Stimulated activated memory B cell treated with anti-CD40 and anti-IgM and Interleukin-4, amounts not matched to agents 10 μg/mL and 1 μg/mL and 100 μg/mL, for 72 hours (primary cell): ENCODE data around the gene OR14A16.

Experiments
- ATAC-seq: fragments of 150-1000 bp; cut with Tn5 transposase; 2 replicates; pipeline ENCODE4 v1.10.0; 2021
- H3K27ac Mint-ChIP-seq: one replicate; pipeline ENCODE4 v1.8.0; 2022; ENCODE audit warnings: mild to moderate bottlenecking, mixed read lengths
- H3K27me3 Mint-ChIP-seq: one replicate; pipeline ENCODE4 v1.8.0; 2022; ENCODE audit warnings: mixed read lengths
- H3K36me3 Mint-ChIP-seq: one replicate; pipeline ENCODE4 v1.8.0; 2022; ENCODE audit warnings: mixed read lengths
- H3K4me1 Mint-ChIP-seq: one replicate; pipeline ENCODE4 v1.8.0; 2022; ENCODE audit warnings: mixed read lengths
- H3K4me3 Mint-ChIP-seq: one replicate; pipeline ENCODE4 v1.8.0; 2022; ENCODE audit warnings: mild to moderate bottlenecking, moderate library complexity, mixed read lengths
- H3K9me3 Mint-ChIP-seq: one replicate; pipeline ENCODE4 v1.8.0; 2022; ENCODE audit warnings: mixed read lengths

OR14A16 gene, protein sequence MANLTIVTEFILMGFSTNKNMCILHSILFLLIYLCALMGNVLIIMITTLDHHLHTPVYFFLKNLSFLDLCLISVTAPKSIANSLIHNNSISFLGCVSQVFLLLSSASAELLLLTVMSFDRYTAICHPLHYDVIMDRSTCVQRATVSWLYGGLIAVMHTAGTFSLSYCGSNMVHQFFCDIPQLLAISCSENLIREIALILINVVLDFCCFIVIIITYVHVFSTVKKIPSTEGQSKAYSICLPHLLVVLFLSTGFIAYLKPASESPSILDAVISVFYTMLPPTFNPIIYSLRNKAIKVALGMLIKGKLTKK

DNA sequence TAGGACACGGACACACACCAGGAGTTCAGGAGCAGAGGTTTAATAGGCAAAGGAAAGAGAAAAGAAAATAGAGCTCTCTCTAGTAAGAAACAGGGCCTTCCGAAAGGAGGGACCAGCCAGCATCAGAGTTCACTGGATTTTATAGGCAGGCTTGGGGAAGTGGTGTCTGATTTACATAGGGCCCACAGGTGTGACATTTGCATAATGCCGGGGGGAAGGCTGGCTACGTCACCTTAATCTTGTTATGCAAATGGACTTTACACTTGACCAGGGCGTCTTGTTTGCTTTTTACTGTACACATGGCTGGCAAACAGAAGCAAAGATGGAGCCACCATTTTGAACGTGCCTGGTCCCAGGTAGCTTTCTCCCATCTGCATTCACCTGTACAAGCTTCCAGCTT is at the start of gene OR14A16:
Gene OR14A16 (minus strand): TSS at position 97 of the 400 bp plus-strand sequence. CDS start 8,390 bp downstream, outside the sequence.
- no peaks in the 10 kb centered on the region for H3K36me3 Mint-ChIP-seq
- no peaks in the 10 kb centered on the region for H3K27me3 Mint-ChIP-seq
- no peak within 1 kb of the TSS for H3K27ac Mint-ChIP-seq
- H3K9me3 Mint-ChIP-seq, result peaks cover 2% of the 10 kb centered on the region
- no peak within 1 kb of the TSS for H3K4me3 Mint-ChIP-seq
- peaks cover 6% of the 10 kb centered on the region for H3K4me1 Mint-ChIP-seq
- ATAC-seq, result no peak

DNA sequence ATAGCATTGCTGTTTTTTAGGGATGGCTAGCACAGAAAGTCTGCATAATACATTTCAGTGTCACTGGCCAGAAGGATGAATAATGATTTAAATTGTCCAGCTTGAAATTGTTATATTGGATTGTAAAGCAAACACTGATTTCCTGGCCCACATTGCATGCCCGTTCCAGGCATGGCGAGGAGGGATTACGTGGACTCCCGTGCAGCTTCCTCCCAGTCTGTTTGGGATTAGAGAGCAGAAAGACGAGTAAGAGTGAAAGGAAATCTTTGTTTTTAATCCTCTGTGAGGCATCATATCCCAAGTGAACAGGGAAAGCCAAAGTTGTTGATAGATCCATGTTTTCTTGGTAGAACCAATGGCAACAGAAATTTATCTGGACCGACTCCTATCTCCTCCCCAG is 41.5 kb upstream of the OR14A16 start:
- no peak overlapping the region for H3K27ac Mint-ChIP-seq

DNA sequence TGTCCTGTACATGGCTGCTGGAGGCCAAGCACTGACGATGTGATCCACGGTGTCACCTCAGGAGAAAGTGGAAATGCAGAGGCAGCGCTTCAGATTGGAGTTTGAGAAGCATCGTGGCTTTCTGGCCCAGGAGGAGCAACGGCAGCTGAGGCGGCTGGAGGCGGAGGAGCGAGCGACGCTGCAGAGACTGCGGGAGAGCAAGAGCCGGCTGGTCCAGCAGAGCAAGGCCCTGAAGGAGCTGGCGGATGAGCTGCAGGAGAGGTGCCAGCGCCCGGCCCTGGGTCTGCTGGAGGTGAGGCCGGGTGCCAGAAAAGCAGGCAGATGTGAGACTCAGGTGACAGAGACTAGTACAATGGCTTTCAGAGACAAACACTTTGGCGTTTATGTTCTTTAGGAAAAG is 40.7 kb upstream of the OR14A16 start:
- H3K4me1 Mint-ChIP-seq, result no peaks in the 10 kb centered on the region
- no peak overlapping the region for H3K4me3 Mint-ChIP-seq
- ATAC-seq, result no peak

More for the DNA sequence above, 41.5 kb upstream of the OR14A16 start:
- peaks cover 10% of the 10 kb centered on the region for H3K27me3 Mint-ChIP-seq
- no peak for ATAC-seq
- no peaks in the 10 kb centered on the region for H3K4me1 Mint-ChIP-seq
- H3K36me3 Mint-ChIP-seq, result no peaks in the 10 kb centered on the region
- H3K4me3 Mint-ChIP-seq, result no peak overlapping the region
- peaks cover 4% of the 10 kb centered on the region for H3K9me3 Mint-ChIP-seq

DNA sequence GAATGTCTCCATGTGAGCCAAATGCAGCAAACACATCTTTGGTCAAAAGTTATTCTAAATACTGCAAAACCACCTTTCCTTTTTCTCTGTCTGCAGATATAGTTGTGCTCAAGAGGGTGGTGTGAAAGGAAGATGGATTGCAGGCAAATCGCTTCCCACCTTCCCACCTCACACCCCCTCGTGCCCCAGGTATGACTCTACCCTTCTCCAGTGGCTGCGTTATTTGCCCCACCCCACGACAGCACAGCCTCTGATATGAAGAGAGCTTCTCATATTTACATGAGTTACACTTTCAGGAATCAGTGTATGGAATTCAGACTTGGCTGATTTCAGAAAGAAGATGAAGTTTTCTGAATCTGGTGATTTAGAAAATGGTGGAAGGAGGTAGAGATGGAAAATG is 38.8 kb upstream of the OR14A16 start:
- Mint-ChIP-seq H3K36me3 (no peaks in the 10 kb centered on the region), H3K4me1 (peaks cover 6% of the 10 kb centered on the region), H3K9me3 (no peaks in the 10 kb centered on the region), H3K27ac (no peak overlapping the region), H3K27me3 (peaks cover 25% of the 10 kb centered on the region), H3K4me3 (no peak overlapping the region)
- no peak for ATAC-seq

More for the DNA sequence above, 40.7 kb upstream of the OR14A16 start:
- H3K27ac Mint-ChIP-seq, result no peak overlapping the region
- H3K36me3 Mint-ChIP-seq, result no peaks in the 10 kb centered on the region
- H3K27me3 Mint-ChIP-seq, result peaks cover 18% of the 10 kb centered on the region
- H3K9me3 Mint-ChIP-seq, result peaks cover 2% of the 10 kb centered on the region

DNA sequence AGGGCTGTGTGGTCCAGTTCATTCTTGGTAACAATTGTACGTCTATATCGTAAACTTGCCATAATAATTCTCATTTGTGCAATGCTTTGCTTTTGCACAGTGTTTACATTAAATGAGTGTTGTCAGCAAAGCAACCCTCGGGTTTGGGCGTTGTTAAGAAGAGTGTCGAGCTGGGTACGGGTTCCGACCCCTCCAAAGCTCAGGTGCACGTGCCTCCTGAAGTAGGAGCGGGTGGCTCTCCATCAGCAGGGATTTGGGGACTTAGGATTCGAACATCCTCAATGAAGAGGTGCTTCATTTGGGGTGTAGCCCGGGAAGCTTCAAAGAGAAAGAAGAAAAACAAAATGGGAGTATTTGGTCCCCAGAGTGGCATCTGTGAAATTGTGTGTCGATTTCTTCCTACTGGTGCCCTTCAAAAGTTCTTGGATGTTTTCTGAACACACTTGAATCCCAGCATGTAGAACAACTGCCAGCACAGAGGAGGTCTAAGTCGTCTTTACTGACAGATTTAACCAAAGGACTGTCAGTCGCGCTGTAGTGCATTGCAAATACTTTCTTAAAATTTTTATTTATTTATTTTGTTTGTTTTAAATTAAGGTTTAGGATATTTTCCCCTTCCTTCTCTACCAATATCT is 34.2 kb upstream of the OR14A16 start:
- no peak for ATAC-seq
- H3K36me3 Mint-ChIP-seq, result no peaks in the 10 kb centered on the region
- H3K27me3 Mint-ChIP-seq, result peaks cover 52% of the 10 kb centered on the region
- H3K4me3 Mint-ChIP-seq, result peak overlapping the region; percentile 66
- peaks cover 13% of the 10 kb centered on the region for H3K4me1 Mint-ChIP-seq
- H3K9me3 Mint-ChIP-seq, result peaks cover 3% of the 10 kb centered on the region
- H3K27ac Mint-ChIP-seq, result no peak overlapping the region

DNA sequence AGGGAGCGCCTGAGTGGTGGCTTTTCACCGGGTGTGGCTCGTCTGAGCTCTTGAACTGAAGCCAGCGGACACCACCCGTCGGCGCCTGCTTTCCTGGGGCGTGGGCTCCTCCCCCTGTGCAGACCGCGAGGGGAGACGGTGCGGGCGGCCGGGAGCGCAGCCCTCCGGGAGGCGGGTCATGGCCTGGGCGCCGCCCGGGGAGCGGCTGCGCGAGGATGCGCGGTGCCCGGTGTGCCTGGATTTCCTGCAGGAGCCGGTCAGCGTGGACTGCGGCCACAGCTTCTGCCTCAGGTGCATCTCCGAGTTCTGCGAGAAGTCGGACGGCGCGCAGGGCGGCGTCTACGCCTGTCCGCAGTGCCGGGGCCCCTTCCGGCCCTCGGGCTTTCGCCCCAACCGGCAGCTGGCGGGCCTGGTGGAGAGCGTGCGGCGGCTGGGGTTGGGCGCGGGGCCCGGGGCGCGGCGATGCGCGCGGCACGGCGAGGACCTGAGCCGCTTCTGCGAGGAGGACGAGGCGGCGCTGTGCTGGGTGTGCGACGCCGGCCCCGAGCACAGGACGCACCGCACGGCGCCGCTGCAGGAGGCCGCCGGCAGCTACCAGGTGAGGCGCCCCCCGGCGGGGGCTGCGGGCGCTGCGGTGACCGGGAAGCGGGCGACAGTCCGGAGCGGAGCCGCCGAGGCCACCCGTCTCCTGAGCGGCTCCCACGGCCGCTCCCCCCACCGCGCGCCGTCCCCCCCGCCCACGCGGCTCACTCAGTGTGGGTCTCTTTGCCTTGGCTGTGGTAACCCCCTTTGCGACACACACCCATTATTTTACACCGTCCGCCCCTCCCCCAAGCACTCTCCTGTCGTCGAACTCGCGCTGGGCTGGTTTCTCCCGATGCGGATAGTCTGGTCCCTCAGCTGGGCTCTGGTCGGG is 33.4 kb upstream of the OR14A16 start, which contains the start of gene TRIM58:
Gene TRIM58 (plus strand): TSS at position 119 of the 916 bp plus-strand sequence. CDS start 60 bp downstream, at position 179.
- ATAC-seq, result peak; percentile 56
- peak within 1 kb of the TSS; percentile 73 for H3K4me3 Mint-ChIP-seq
- no peak within 1 kb of the TSS for H3K27ac Mint-ChIP-seq
- H3K4me1 Mint-ChIP-seq, result peaks cover 13% of the 10 kb centered on the region
- peaks cover 6% of the 10 kb centered on the region for H3K9me3 Mint-ChIP-seq
- H3K36me3 Mint-ChIP-seq, result no peaks in the 10 kb centered on the region
- peaks cover 52% of the 10 kb centered on the region for H3K27me3 Mint-ChIP-seq

DNA sequence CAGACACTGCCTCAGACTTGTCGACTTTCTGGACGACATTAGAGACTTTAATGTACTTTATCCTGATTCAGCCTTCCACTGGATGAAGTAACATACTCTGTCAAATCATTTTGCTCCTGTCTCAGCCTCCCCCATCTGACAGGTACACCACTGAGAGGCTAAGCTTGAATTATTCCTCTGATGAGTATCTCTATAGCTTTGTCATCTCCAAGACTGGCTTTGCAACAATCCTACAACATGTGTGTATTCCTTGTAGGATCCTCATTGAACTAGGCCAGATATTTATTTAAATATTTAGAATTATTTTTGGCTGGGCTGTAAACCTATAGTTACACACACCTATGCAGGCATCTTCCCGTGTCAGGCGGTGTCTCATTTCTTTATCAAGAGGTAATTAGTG is 32.0 kb upstream of the OR14A16 start:
- Mint-ChIP-seq H3K9me3 (peaks cover 6% of the 10 kb centered on the region), H3K4me1 (peaks cover 13% of the 10 kb centered on the region), H3K36me3 (no peaks in the 10 kb centered on the region), H3K4me3 (no peak overlapping the region), H3K27ac (no peak overlapping the region), H3K27me3 (peaks cover 47% of the 10 kb centered on the region)
- ATAC-seq, result no peak

DNA sequence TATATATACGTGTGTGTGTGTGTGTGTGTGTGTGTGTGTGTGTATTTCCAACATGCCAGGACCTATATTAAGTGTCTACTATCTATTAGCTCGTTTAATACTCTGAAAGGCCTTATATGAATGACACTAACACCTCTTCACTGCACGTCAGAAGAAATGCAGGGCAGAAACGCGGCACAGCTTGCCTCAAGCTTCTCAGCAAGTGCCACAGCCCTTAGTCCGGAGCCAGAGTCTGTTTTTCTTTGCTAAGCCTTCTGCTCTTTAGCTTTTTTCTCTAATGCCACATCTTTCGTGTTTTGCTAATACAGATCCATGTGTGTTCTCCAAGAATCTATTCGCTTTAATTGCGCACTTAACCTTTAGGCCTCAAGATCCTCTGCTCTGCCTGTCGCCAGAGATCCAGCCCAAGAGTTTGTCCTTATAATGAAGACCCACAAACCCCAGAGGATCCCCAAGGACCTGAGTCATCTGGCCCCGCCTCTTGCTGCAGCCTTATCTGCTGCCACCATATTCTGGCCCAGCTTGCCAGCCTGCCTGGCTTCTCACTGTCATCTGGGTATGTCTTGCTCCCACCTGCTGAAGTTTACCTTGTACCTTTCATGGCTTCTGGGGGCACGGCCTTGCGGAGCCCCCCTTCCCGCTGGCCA is 31.1 kb upstream of the OR14A16 start:
- H3K4me3 Mint-ChIP-seq, result no peak overlapping the region
- no peak overlapping the region for H3K27ac Mint-ChIP-seq
- H3K36me3 Mint-ChIP-seq, result no peaks in the 10 kb centered on the region
- H3K9me3 Mint-ChIP-seq, result peaks cover 6% of the 10 kb centered on the region
- ATAC-seq, result no peak
- H3K27me3 Mint-ChIP-seq, result peaks cover 38% of the 10 kb centered on the region
- H3K4me1 Mint-ChIP-seq, result peaks cover 13% of the 10 kb centered on the region

DNA sequence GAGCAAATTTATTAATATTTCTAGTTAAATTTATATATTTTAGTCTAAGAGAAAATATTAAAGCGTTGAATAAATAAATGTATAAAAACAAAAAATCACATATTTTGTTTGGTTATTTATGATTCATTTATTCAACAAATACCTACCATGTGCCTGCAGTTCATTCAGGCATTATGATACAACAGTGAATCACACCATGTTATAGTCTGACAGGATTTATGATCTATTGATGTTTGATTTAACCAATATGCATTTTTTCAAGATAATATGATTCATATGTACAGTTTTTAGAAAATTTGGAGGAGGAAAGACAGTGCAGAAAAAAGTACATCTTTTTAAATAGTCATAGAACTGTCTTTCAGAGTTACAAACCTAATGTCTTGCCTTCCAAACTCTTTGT is 25.7 kb upstream of the OR14A16 start:
- no peaks in the 10 kb centered on the region for H3K27me3 Mint-ChIP-seq
- no peak for ATAC-seq
- H3K9me3 Mint-ChIP-seq, result peaks cover 6% of the 10 kb centered on the region
- H3K36me3 Mint-ChIP-seq, result no peaks in the 10 kb centered on the region
- H3K27ac Mint-ChIP-seq, result no peak overlapping the region
- H3K4me3 Mint-ChIP-seq, result no peak overlapping the region
- H3K4me1 Mint-ChIP-seq, result no peaks in the 10 kb centered on the region

DNA sequence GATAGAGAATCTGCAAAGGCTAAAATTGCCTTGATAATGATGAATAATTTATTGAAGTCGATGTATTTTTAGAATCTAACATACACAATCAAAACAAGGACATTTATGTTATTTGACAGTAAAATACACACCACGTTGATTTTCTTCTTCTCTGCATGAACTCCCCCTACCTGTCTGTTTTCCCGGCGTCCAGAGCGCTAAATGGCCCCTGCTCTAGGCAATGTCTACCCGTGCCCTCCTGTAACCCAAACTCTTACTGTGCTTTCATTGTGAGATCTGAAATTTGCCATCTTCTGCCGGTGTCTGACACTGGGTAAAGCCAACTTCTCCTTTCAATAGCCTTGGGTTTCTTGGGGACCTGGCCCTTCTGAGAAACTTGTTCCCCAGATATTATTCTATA is 24.4 kb upstream of the OR14A16 start:
- Mint-ChIP-seq H3K27ac (no peak overlapping the region), H3K4me1 (no peaks in the 10 kb centered on the region), H3K27me3 (no peaks in the 10 kb centered on the region), H3K4me3 (no peak overlapping the region), H3K9me3 (peaks cover 4% of the 10 kb centered on the region), H3K36me3 (no peaks in the 10 kb centered on the region)
- no peak for ATAC-seq

DNA sequence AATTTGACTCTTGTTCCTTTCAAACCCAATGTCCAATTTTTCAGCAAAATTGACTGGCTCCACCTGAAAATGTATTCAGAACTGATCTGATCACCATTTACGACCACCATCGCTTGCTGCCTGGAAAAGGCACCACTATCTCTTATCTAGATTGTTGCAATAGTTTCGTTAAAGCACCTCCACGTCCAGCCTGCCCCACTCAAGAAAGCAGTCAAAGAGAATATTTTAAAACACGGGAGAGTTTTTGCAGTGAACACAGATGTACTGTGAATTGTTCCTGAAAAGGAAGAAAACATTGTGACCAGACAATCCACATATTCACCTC is 21.7 kb upstream of the OR14A16 start:
- Mint-ChIP-seq H3K4me3 (no peak overlapping the region), H3K36me3 (no peaks in the 10 kb centered on the region), H3K4me1 (no peaks in the 10 kb centered on the region), H3K9me3 (no peaks in the 10 kb centered on the region), H3K27me3 (no peaks in the 10 kb centered on the region), H3K27ac (no peak overlapping the region)
- ATAC-seq, result no peak

DNA sequence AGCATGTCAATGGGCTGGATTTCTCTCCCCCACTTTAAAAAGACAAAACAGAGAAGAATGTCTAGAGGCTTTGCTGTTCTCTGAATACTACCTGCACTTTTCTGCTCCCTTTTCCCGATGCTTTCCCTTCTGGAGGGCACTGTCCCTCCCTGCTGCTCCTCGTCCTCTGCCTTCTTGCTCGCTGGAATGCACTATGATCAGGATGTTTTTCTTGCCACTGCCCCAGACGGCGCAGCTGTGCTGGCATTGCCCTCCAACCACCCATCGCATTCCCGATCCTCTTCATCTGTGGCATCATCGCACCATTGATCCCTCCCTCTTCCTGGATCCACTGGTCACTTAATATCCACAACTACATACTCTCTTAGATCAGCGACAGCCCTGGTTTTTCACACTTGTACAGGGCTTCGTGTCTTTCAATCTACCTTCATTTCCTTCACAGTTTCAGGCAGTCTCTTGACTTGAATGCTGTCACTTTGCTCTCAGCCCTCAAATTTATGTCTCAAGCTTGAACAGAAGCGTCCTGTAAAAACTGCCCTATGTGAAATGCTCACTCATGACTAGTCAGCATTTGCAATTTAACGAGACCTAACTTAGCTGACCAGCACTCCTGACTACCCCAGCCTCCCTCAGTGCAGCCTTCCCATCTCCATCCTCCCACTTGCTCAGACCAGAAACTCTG is 21.2 kb upstream of the OR14A16 start:
- Mint-ChIP-seq H3K9me3 (no peaks in the 10 kb centered on the region), H3K4me1 (no peaks in the 10 kb centered on the region), H3K27ac (no peak overlapping the region), H3K27me3 (no peaks in the 10 kb centered on the region), H3K36me3 (no peaks in the 10 kb centered on the region), H3K4me3 (no peak overlapping the region)
- ATAC-seq, result no peak

DNA sequence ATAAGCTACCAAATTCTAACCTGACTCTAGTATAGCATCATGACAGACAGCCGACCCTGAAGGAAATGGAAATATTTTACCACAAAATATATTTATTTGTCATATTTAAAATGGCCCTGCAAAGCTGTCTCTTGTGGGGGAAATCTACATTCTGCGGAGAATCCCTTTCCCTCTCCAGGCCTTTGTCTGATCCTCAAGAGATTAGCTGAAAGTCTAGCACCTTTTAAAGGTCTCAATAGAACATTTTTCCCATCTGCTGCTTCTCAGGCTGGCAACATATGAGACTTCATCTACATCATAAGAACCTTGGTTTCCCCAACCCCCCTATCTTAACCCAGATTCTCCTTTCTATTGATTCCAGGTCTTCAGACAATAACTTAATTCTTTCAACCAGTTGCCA is 19.5 kb upstream of the OR14A16 start:
- no peak overlapping the region for H3K27ac Mint-ChIP-seq
- no peaks in the 10 kb centered on the region for H3K27me3 Mint-ChIP-seq
- no peaks in the 10 kb centered on the region for H3K9me3 Mint-ChIP-seq
- H3K4me3 Mint-ChIP-seq, result no peak overlapping the region
- ATAC-seq, result no peak
- no peaks in the 10 kb centered on the region for H3K36me3 Mint-ChIP-seq
- no peaks in the 10 kb centered on the region for H3K4me1 Mint-ChIP-seq

DNA sequence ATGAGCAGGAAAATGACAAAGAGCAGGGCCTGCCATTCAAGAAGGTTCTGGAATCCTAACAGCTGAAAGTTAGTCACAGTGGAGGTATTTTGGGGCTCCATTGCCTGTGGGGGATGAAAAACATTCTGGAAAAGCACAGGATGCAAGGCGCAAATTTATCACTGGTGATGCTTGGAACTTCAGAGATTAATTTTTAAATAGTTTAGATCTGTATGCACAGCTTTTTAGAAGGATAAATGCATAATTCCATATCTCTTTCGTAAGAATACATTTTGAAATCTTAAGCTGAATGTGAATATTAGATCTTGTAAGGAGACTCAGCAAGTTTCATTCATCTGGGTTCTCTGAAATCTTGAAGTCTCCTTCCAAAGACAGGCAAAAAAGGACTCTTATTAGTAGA is 17.9 kb upstream of the OR14A16 start, which contains the start of gene OR11L1:
Gene OR11L1 (minus strand): TSS at position 101 of the 400 bp plus-strand sequence. CDS start 0 bp downstream, at position 101.
- H3K36me3 Mint-ChIP-seq, result no peaks in the 10 kb centered on the region
- H3K27ac Mint-ChIP-seq, result no peak within 1 kb of the TSS
- no peaks in the 10 kb centered on the region for H3K9me3 Mint-ChIP-seq
- no peaks in the 10 kb centered on the region for H3K4me1 Mint-ChIP-seq
- H3K4me3 Mint-ChIP-seq, result no peak within 1 kb of the TSS
- ATAC-seq, result no peak
- H3K27me3 Mint-ChIP-seq, result no peaks in the 10 kb centered on the region
